ENCODE data around the gene KNCN.

- TF ChIP-seq POLR2A (IDR thresholded peaks at IDR 0.05) (no peak), POLR2AphosphoS5 (IDR thresholded peaks at IDR 0.05) (peak in 1 of 4 donors; percentile 41), CTCF (IDR thresholded peaks at IDR 0.05) (no peak)
These were observed 43.7 kb upstream of the KNCN start for GRCh38 chr1:46595127-46595526.
